Erythroblast (primary cell): Measurements from ENCODE around the gene IP6K1.

Source experiments
- GATA1 ChIP-seq: IDR thresholded peaks from 2 replicates; pipeline ENCODE4 v1.6.1; 2011; ENCODE audit warnings: low read depth, mild to moderate bottlenecking, control low read depth, low read length, moderate library complexity
- POLR2A ChIP-seq: IDR thresholded peaks from 2 replicates; pipeline ENCODE4 v1.6.1; 2011; ENCODE audit warnings: mild to moderate bottlenecking, low read length

- no peak for TF ChIP-seq POLR2A
- no peak for TF ChIP-seq GATA1
Measured at GRCh38 chr3:49757197-49757596, 29.1 kb downstream of the IP6K1 start.
